K562 (cell line): Measurements from ENCODE around the gene DIMT1. TPM values are rescaled to one million over a fixed set of nuclear protein-coding genes. Genes with fewer than 3 reads are reported as not detected.
A peak's percentile ranks its signal among the peaks of the same experiment; 100 is the strongest.

Experiments used
- ATF7 ChIP-seq: fragments of 450-650 bp; IDR thresholded peaks from 2 replicates; pipeline ENCODE4 v1.7.1; 2014; ENCODE audit warnings: mild to moderate bottlenecking, moderate library complexity
- FOXA1 ChIP-seq: fragments of 450-650 bp; IDR thresholded peaks from 2 replicates; pipeline ENCODE4 v1.6.1; 2016; ENCODE audit warnings: mild to moderate bottlenecking, borderline replicate concordance
- HDAC3 ChIP-seq: fragments of 450-650 bp; IDR thresholded peaks from 2 replicates; pipeline ENCODE4 v1.6.1; 2018; ENCODE audit warnings: borderline replicate concordance, mild to moderate bottlenecking, moderate library complexity; ENCODE audit not compliant: partially characterized antibody
- IRF1 ChIP-seq: sonication (generic); formaldehyde crosslinking; IDR thresholded peaks from 2 replicates; pipeline ENCODE4 v1.8.0; 2022; ENCODE audit warnings: missing genetic modification reagents, mild to moderate bottlenecking, borderline replicate concordance
- PPARD ChIP-seq: fragments of 250-450 bp; sonication (Bioruptor Pico); IDR thresholded peaks from 2 replicates; pipeline ENCODE4 v1.8.0; 2022; ENCODE audit warnings: inconsistent platforms, mild to moderate bottlenecking, moderate library complexity
- ZFX ChIP-seq: sonication (generic); formaldehyde crosslinking; IDR thresholded peaks from 2 replicates; pipeline ENCODE4 v1.8.0; 2022; ENCODE audit warnings: mild to moderate bottlenecking, missing genetic modification reagents, moderate library complexity
- polyA plus RNA-seq, 8 experiments: library from polyadenylated mRNA; depleted of rRNA in 4 of 8; stranded (reverse) in 5 of 8; unstranded in 3 of 8; fragments of >200 nt; fragmentation: Nextera tagmentation in 2 of 8; fragmentation: Illumina TruSeq in 1 of 8; extraction: Ambion mirVana in 2 of 8; extraction: Trizol in 1 of 8; gene quantifications; 2 replicates each; pipeline versions ENCODE4 v1.2.1 to v1.2.3, GENCODE V29; 2011 to 2014; ENCODE audit warnings: inconsistent platforms in 1 of 8, missing spikeins in 1 of 8
- total RNA-seq, 7 experiments: library from RNA; depleted of rRNA in 6 of 7; stranded (reverse); fragments of >200 nt in 6 of 7; fragmentation: Illumina TruSeq in 2 of 7; extraction: Trizol in 2 of 7; gene quantifications; 2 replicates each; pipeline versions ENCODE4 v1.2.1 to v1.2.3, GENCODE V29; 2011 to 2021; ENCODE audit warnings: low replicate concordance in 1 of 7
- TF ChIP-seq, protein P1 (sequence below): sonication (generic); formaldehyde crosslinking; IDR thresholded peaks from 2 replicates; pipeline ENCODE4 v1.8.1; 2023; ENCODE audit warnings: mild to moderate bottlenecking, missing genetic modification reagents
- TF ChIP-seq, protein P2 (sequence below), 2 experiments: fragments of 450-650 bp in 1 of 2; sonication (generic) in 1 of 2; formaldehyde crosslinking in 1 of 2; IDR thresholded peaks in 1 of 2; conservative IDR thresholded peaks in 1 of 2; 2 replicates each; pipeline versions ENCODE4 v1.6.1 to v1.8.1; 2016 to 2023; ENCODE audit warnings: mild to moderate bottlenecking in 2 of 2, moderate library complexity in 2 of 2, inconsistent platforms in 1 of 2, missing genetic modification reagents in 1 of 2
- TF ChIP-seq, protein P3 (sequence below), 2 experiments: IDR thresholded peaks in 1 of 2; conservative IDR thresholded peaks in 1 of 2; 2 replicates each; pipeline ENCODE4 v1.6.1; 2016; ENCODE audit warnings: low read depth in 2 of 2, mild to moderate bottlenecking in 1 of 2, missing compliant biosample characterization in 1 of 2, missing genetic modification characterization in 1 of 2, moderate library complexity in 1 of 2
- TF ChIP-seq, protein P4 (sequence below): fragments of 150-350 bp; conservative IDR thresholded peaks from 2 replicates; pipeline ENCODE4 v1.6.1; 2014; ENCODE audit warnings: low read length
- TF ChIP-seq, protein P5 (sequence below): sonication (generic); formaldehyde crosslinking; IDR thresholded peaks from 2 replicates; pipeline ENCODE4 v1.8.1; 2023; ENCODE audit warnings: missing genetic modification reagents, mild to moderate bottlenecking, borderline replicate concordance

DIMT1 gene
- total and polyA plus RNA-seq, 9 of the 15 experiments (the other 6 are each of a cell fraction or from before 2014, with no cell fraction given), result 28.9 to 85.3 (median 54.1) TPM

DNA sequence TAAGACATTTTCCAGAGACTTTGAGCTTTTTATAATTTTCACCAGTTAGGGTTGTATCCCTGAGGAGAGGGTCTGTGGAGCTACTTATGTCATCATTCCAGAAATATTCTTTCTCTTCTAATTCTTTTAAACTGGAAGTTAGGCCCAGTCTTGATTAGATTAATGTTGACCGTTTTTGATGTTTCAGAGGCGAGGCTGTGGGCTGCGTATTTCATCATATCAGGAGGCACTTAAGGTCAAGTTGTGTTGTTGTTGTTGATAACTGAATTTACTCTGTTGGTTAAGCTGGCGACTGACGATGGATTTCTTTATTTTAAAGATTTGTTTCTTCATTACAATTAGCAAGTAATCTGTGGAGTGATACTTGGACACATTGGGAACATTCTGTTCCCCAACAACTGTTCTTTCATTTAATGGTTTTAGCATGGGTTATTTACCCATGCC is 28.9 kb upstream of the DIMT1 start (continued):
- TF ChIP-seq ZFX (CRISPR knock-in tag) (peak; percentile 56; the same call in 1 of the 2 replicates), HDAC3 (peak; percentile 34), ATF7 (peak; percentile 71), IRF1 (CRISPR knock-in tag) (no peak), FOXA1 (no peak), PPARD (CRISPR knock-in tag) (no peak)
- TF ChIP-seq, protein P1, sequence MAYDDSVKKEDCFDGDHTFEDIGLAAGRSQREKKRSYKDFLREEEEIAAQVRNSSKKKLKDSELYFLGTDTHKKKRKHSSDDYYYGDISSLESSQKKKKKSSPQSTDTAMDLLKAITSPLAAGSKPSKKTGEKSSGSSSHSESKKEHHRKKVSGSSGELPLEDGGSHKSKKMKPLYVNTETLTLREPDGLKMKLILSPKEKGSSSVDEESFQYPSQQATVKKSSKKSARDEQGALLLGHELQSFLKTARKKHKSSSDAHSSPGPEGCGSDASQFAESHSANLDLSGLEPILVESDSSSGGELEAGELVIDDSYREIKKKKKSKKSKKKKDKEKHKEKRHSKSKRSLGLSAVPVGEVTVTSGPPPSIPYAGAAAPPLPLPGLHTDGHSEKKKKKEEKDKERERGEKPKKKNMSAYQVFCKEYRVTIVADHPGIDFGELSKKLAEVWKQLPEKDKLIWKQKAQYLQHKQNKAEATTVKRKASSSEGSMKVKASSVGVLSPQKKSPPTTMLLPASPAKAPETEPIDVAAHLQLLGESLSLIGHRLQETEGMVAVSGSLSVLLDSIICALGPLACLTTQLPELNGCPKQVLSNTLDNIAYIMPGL, result no peak
- TF ChIP-seq, protein P2, sequence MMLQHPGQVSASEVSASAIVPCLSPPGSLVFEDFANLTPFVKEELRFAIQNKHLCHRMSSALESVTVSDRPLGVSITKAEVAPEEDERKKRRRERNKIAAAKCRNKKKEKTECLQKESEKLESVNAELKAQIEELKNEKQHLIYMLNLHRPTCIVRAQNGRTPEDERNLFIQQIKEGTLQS (IDR thresholded peaks at IDR 0.05), result peak; percentile 93
- TF ChIP-seq, protein P2 (CRISPR knock-in tag; conservative IDR thresholded peaks at IDR 0.05), result no peak
- TF ChIP-seq, protein P3, sequence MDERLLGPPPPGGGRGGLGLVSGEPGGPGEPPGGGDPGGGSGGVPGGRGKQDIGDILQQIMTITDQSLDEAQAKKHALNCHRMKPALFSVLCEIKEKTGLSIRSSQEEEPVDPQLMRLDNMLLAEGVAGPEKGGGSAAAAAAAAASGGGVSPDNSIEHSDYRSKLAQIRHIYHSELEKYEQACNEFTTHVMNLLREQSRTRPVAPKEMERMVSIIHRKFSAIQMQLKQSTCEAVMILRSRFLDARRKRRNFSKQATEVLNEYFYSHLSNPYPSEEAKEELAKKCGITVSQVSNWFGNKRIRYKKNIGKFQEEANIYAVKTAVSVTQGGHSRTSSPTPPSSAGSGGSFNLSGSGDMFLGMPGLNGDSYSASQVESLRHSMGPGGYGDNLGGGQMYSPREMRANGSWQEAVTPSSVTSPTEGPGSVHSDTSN (CRISPR knock-in tag; IDR thresholded peaks at IDR 0.05; ENCODE audit: low read depth), result no peak
- TF ChIP-seq, protein P3 (tag; conservative IDR thresholded peaks at IDR 0.05; ENCODE audit: low read depth), result peak; percentile 35; the same call in 1 of the 2 replicates
- TF ChIP-seq, protein P4, sequence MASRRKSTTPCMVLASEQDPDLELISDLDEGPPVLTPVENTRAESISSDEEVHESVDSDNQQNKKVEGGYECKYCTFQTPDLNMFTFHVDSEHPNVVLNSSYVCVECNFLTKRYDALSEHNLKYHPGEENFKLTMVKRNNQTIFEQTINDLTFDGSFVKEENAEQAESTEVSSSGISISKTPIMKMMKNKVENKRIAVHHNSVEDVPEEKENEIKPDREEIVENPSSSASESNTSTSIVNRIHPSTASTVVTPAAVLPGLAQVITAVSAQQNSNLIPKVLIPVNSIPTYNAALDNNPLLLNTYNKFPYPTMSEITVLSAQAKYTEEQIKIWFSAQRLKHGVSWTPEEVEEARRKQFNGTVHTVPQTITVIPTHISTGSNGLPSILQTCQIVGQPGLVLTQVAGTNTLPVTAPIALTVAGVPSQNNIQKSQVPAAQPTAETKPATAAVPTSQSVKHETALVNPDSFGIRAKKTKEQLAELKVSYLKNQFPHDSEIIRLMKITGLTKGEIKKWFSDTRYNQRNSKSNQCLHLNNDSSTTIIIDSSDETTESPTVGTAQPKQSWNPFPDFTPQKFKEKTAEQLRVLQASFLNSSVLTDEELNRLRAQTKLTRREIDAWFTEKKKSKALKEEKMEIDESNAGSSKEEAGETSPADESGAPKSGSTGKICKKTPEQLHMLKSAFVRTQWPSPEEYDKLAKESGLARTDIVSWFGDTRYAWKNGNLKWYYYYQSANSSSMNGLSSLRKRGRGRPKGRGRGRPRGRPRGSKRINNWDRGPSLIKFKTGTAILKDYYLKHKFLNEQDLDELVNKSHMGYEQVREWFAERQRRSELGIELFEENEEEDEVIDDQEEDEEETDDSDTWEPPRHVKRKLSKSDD, result no peak
- TF ChIP-seq, protein P5, sequence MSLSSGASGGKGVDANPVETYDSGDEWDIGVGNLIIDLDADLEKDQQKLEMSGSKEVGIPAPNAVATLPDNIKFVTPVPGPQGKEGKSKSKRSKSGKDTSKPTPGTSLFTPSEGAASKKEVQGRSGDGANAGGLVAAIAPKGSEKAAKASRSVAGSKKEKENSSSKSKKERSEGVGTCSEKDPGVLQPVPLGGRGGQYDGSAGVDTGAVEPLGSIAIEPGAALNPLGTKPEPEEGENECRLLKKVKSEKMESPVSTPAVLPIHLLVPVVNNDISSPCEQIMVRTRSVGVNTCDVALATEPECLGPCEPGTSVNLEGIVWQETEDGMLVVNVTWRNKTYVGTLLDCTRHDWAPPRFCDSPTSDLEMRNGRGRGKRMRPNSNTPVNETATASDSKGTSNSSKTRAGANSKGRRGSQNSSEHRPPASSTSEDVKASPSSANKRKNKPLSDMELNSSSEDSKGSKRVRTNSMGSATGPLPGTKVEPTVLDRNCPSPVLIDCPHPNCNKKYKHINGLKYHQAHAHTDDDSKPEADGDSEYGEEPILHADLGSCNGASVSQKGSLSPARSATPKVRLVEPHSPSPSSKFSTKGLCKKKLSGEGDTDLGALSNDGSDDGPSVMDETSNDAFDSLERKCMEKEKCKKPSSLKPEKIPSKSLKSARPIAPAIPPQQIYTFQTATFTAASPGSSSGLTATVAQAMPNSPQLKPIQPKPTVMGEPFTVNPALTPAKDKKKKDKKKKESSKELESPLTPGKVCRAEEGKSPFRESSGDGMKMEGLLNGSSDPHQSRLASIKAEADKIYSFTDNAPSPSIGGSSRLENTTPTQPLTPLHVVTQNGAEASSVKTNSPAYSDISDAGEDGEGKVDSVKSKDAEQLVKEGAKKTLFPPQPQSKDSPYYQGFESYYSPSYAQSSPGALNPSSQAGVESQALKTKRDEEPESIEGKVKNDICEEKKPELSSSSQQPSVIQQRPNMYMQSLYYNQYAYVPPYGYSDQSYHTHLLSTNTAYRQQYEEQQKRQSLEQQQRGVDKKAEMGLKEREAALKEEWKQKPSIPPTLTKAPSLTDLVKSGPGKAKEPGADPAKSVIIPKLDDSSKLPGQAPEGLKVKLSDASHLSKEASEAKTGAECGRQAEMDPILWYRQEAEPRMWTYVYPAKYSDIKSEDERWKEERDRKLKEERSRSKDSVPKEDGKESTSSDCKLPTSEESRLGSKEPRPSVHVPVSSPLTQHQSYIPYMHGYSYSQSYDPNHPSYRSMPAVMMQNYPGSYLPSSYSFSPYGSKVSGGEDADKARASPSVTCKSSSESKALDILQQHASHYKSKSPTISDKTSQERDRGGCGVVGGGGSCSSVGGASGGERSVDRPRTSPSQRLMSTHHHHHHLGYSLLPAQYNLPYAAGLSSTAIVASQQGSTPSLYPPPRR (CRISPR knock-in tag), result no peak
